H9 (cell line): ENCODE measurements around the gene HAVCR1. TPM values are rescaled to one million over a fixed set of nuclear protein-coding genes. Genes with fewer than 3 reads are reported as not detected.

Experiments used
- DNase-seq: peaks from one replicate; pipeline ENCODE4 v3.0.0-alpha.2; 2017
- H2AFZ ChIP-seq: one replicate; pipeline ENCODE4 v1.6.1; 2013; ENCODE audit warnings: mild to moderate bottlenecking, low read length, control low read depth, moderate library complexity
- H2AK5ac ChIP-seq: 2 replicates; pipeline ENCODE4 v1.6.1; 2013; ENCODE audit warnings: low read length, control low read depth, mixed read lengths; ENCODE audit not compliant: insufficient read length
- H2BK120ac ChIP-seq: one replicate; pipeline ENCODE4 v1.6.1; 2013; ENCODE audit warnings: low read depth, mild to moderate bottlenecking, low read length, control low read depth, inconsistent platforms; ENCODE audit not compliant: poor library complexity, severe bottlenecking
- H2BK12ac ChIP-seq: 2 replicates; pipeline ENCODE4 v1.6.1; 2013; ENCODE audit warnings: low read length, control low read depth, mixed read lengths, low read depth; ENCODE audit not compliant: insufficient read length
- H2BK15ac ChIP-seq: 2 replicates; pipeline ENCODE4 v1.6.1; 2013; ENCODE audit warnings: low read depth, low read length, control low read depth
- H2BK20ac ChIP-seq: one replicate; pipeline ENCODE4 v1.6.1; 2013; ENCODE audit warnings: low read depth, mild to moderate bottlenecking, low read length, control low read depth, inconsistent platforms; ENCODE audit not compliant: poor library complexity, severe bottlenecking
- H2BK5ac ChIP-seq: 2 replicates; pipeline ENCODE4 v1.6.1; 2013; ENCODE audit warnings: low read length, control low read depth, mixed read lengths; ENCODE audit not compliant: insufficient read length
- H3K14ac ChIP-seq: 2 replicates; pipeline ENCODE4 v1.6.1; 2013; ENCODE audit warnings: low read length, control low read depth; ENCODE audit not compliant: insufficient read depth
- H3K18ac ChIP-seq: 2 replicates; pipeline ENCODE4 v1.6.1; 2013; ENCODE audit warnings: low read depth, mild to moderate bottlenecking, mixed read lengths, low read length, control low read depth; ENCODE audit not compliant: insufficient read length
- H3K23ac ChIP-seq: 2 replicates; pipeline ENCODE4 v1.6.1; 2013; ENCODE audit warnings: low read length, control low read depth, mixed read lengths, low read depth; ENCODE audit not compliant: insufficient read length
- H3K23me2 ChIP-seq: 2 replicates; pipeline ENCODE4 v1.6.1; 2013; ENCODE audit warnings: low read depth, mild to moderate bottlenecking, mixed read lengths, low read length, control low read depth; ENCODE audit not compliant: insufficient read length, poor library complexity, severe bottlenecking
- H3K27ac ChIP-seq: 2 replicates; pipeline ENCODE4 v1.5.1; 2013; ENCODE audit warnings: low read length, control low read depth, mixed read lengths, low read depth; ENCODE audit not compliant: insufficient read length
- H3K27me3 ChIP-seq: 2 replicates; pipeline ENCODE4 v1.6.1; 2013; ENCODE audit warnings: low read length, control low read depth, inconsistent platforms; ENCODE audit not compliant: insufficient read depth
- H3K4ac ChIP-seq: 2 replicates; pipeline ENCODE4 v1.6.1; 2013; ENCODE audit warnings: low read depth, mild to moderate bottlenecking, control low read depth, inconsistent platforms, low read length, moderate library complexity
- H3K4me1 ChIP-seq: 2 replicates; pipeline ENCODE4 v1.6.1; 2013; ENCODE audit warnings: low read length, control low read depth, inconsistent platforms; ENCODE audit not compliant: insufficient read depth
- H3K4me2 ChIP-seq: 2 replicates; pipeline ENCODE4 v1.6.1; 2013; ENCODE audit warnings: low read length, control low read depth, mixed read lengths; ENCODE audit not compliant: insufficient read length, insufficient read depth
- H3K56ac ChIP-seq: 2 replicates; pipeline ENCODE4 v1.6.1; 2013; ENCODE audit warnings: low read depth, mild to moderate bottlenecking, mixed read lengths, low read length, control low read depth; ENCODE audit not compliant: insufficient read length
- H3K79me1 ChIP-seq: 2 replicates; pipeline ENCODE4 v1.6.1; 2013; ENCODE audit warnings: low read depth, mild to moderate bottlenecking, moderate library complexity, low read length, control low read depth, inconsistent platforms; ENCODE audit not compliant: insufficient read depth, poor library complexity, severe bottlenecking
- H3K79me2 ChIP-seq: 2 replicates; pipeline ENCODE4 v1.6.1; 2013; ENCODE audit warnings: low read length, control low read depth, inconsistent platforms; ENCODE audit not compliant: insufficient read depth
- H3K9ac ChIP-seq: 2 replicates; pipeline ENCODE4 v1.6.1; 2013; ENCODE audit warnings: low read length, control low read depth, mixed read lengths; ENCODE audit not compliant: insufficient read length; ENCODE audit errors: extremely low read depth
- H3K9me3 ChIP-seq: one replicate; pipeline ENCODE4 v1.6.1; 2013; ENCODE audit warnings: low read depth, low read length, inconsistent platforms; ENCODE audit not compliant: control insufficient read depth
- H3T11ph ChIP-seq: one replicate; pipeline ENCODE4 v1.6.1; 2013; ENCODE audit warnings: mild to moderate bottlenecking, low read length, control low read depth, inconsistent platforms
- H4K20me1 ChIP-seq: one replicate; pipeline ENCODE4 v1.6.1; 2013; ENCODE audit not compliant: control insufficient read depth, insufficient read length, insufficient read depth
- H4K5ac ChIP-seq: 2 replicates; pipeline ENCODE4 v1.6.1; 2013; ENCODE audit warnings: low read depth, mild to moderate bottlenecking, mixed read lengths, low read length, control low read depth; ENCODE audit not compliant: insufficient read length
- H4K8ac ChIP-seq: replicated peaks from 2 replicates; pipeline ENCODE4 v1.6.1; 2013; ENCODE audit warnings: low read length, control low read depth, mixed read lengths, low read depth; ENCODE audit not compliant: insufficient read length
- H4K91ac ChIP-seq: 2 replicates; pipeline ENCODE4 v1.6.1; 2013; ENCODE audit warnings: low read depth, mild to moderate bottlenecking, moderate library complexity, mixed read lengths, low read length, control low read depth; ENCODE audit not compliant: insufficient read length
- H3K27ac Mint-ChIP-seq, 3 experiments: 2 replicates in 2 of 3; 3 replicates in 1 of 3; pipeline ENCODE4 v1.8.0; 2020 to 2021; ENCODE audit warnings: mixed read lengths in 3 of 3, mild to moderate bottlenecking in 1 of 3, moderate library complexity in 1 of 3
- H3K27me3 Mint-ChIP-seq: 2 replicates; pipeline ENCODE4 v1.8.0; 2021; ENCODE audit warnings: low read depth, mild to moderate bottlenecking, moderate library complexity, mixed read lengths
- H3K36me3 Mint-ChIP-seq, 3 experiments: 2 replicates in 2 of 3; 3 replicates in 1 of 3; pipeline ENCODE4 v1.8.0; 2020 to 2021; ENCODE audit warnings: low read depth in 3 of 3, mixed read lengths in 3 of 3; ENCODE audit not compliant: insufficient read depth in 1 of 3
- H3K4me1 Mint-ChIP-seq, 2 experiments: 2 replicates each; pipeline ENCODE4 v1.8.0; 2020; ENCODE audit warnings: mixed read lengths in 2 of 2
- H3K4me3 Mint-ChIP-seq, 2 experiments: 2 replicates in 1 of 2; 3 replicates in 1 of 2; pipeline ENCODE4 v1.8.0; 2020 to 2021; ENCODE audit warnings: mild to moderate bottlenecking in 2 of 2, mixed read lengths in 2 of 2, moderate library complexity in 1 of 2
- H3K9me3 Mint-ChIP-seq, 2 experiments: 2 replicates in 1 of 2; 3 replicates in 1 of 2; pipeline ENCODE4 v1.8.0; 2020; ENCODE audit warnings: mild to moderate bottlenecking in 2 of 2, mixed read lengths in 2 of 2, moderate library complexity in 1 of 2
- WGBS: extraction: QIAGEN DNeasy Blood & Tissue Kit; methylation state at CpG from one replicate; pipeline ENCODE4 v1.1.7; 2013; ENCODE audit warnings: missing lambda C conversion rate, low lambda C conversion rate, mixed read lengths; ENCODE audit not compliant: insufficient read length; ENCODE audit errors: extremely low coverage; 5-methylcytosine and 5-hydroxymethylcytosine counted together
- total RNA-seq: library from RNA; stranded (reverse); gene quantifications from 2 replicates; pipeline ENCODE4 v1.2.1, GENCODE V29; 2021
- TF ChIP-seq, protein P1 (sequence below): fragments of 200-600 bp; sonication (generic); conservative IDR thresholded peaks from 3 replicates; pipeline ENCODE4 v1.8.0; 2021; ENCODE audit warnings: antibody characterized with exemption, mild to moderate bottlenecking

HAVCR1 gene
- total RNA-seq, 1 experiment from 2014 or later: not detected

GRCh38 chr5:157025093-157025698, 33.7 kb downstream of the HAVCR1 start:
- WGBS: no CpG with 5 or more reads among the region's 3 CpGs
- H3K18ac ChIP-seq: no peak overlapping the region

More at GRCh38 chr5:157025093-157025698, 33.7 kb downstream of the HAVCR1 start:
- no peak overlapping the region for H3K4me3 Mint-ChIP-seq
- Histone ChIP-seq H2BK15ac (no peak overlapping the region), H4K91ac (no peak overlapping the region), H4K8ac (no peak overlapping the region), H2AK5ac (no peak overlapping the region), H3K9ac (no peak overlapping the region), H3K4me2 (no peak overlapping the region), H3K79me1 (no peaks in the 10 kb centered on the region), H3K27ac (no peak overlapping the region), H3K14ac (no peak overlapping the region; the same call in 1 of the 2 replicates), H2BK12ac (no peak overlapping the region), H2BK20ac (no peak overlapping the region), H3K56ac (no peak overlapping the region), H3K27me3 (no peaks in the 10 kb centered on the region), H4K5ac (no peak overlapping the region), H3K9me3 (no peaks in the 10 kb centered on the region), H2BK5ac (no peak overlapping the region), H3K23ac (no peak overlapping the region), H2AFZ (no peak overlapping the region), H3K79me2 (no peaks in the 10 kb centered on the region), H3K4me1 (no peaks in the 10 kb centered on the region; the same call in 1 of the 2 replicates), H3T11ph (no peak overlapping the region), H3K4ac (no peak overlapping the region), H2BK120ac (no peak overlapping the region), H4K20me1 (no peaks in the 10 kb centered on the region), H3K23me2 (no peaks in the 10 kb centered on the region)
- peaks cover 2 to 4% of the 10 kb centered on the region in 2 experiments; a peak in 3 of 4 replicates for H3K4me1 Mint-ChIP-seq
- no peak for DNase-seq
- H3K9me3 Mint-ChIP-seq: no peaks in the 10 kb centered on the region; a peak in 1 of 5 replicates
- 0 out of 7 replicates have a peak overlapping the region, but pooled peaks of 1 of the 3 experiments have one; percentile 11 for H3K27ac Mint-ChIP-seq
- TF ChIP-seq, protein P1, sequence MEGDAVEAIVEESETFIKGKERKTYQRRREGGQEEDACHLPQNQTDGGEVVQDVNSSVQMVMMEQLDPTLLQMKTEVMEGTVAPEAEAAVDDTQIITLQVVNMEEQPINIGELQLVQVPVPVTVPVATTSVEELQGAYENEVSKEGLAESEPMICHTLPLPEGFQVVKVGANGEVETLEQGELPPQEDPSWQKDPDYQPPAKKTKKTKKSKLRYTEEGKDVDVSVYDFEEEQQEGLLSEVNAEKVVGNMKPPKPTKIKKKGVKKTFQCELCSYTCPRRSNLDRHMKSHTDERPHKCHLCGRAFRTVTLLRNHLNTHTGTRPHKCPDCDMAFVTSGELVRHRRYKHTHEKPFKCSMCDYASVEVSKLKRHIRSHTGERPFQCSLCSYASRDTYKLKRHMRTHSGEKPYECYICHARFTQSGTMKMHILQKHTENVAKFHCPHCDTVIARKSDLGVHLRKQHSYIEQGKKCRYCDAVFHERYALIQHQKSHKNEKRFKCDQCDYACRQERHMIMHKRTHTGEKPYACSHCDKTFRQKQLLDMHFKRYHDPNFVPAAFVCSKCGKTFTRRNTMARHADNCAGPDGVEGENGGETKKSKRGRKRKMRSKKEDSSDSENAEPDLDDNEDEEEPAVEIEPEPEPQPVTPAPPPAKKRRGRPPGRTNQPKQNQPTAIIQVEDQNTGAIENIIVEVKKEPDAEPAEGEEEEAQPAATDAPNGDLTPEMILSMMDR: no peak
- H3K36me3 Mint-ChIP-seq: no peaks in the 10 kb centered on the region; a peak in 1 of 7 replicates
- H3K27me3 Mint-ChIP-seq: no peaks in the 10 kb centered on the region
